Measurements from ENCODE around the gene SORL1.

SORL1 gene

DNA sequence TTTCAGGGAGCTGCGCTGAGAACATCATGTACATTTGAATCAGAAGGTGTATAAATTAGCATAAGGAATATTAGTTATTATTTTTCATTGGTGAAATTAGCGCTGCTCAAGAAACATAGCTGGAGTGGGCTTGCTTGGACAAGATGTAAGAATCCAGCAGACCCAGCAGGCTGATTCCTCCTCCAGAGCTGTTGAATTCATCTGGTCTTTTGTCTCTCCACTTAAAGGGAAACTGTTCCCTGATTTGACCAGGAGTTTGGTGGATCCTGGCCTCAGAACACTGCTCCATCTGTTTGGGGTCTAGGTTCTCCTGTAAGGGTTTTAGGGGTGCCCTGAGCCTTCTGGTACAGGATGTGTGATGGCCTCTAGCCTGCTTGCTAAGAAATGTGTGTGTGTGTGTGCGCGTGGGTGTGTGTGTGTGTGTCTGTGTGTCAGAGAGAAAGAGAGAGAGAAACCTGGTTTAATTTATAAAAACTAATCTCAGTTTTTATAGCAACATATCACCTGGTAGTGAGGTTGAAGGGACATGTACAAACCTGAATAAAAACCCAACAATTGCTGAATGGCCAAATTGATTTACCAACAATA lies 8.3 kb upstream of the SORL1 start:
- Histone ChIP-seq H3K79me2 (ENCODE audit: control insufficient read depth, insufficient read depth, low read length, unreplicated experiment) (no peaks in the 10 kb centered on the region), H3K4me3 (ENCODE audit: low read depth, low read length) (no peak overlapping the region), H2AFZ (ENCODE audit: low read length, unreplicated experiment) (no peak overlapping the region), H3K27me3 (ENCODE audit: insufficient read depth, low read length) (peaks cover 23% of the 10 kb centered on the region), H3K27ac (ENCODE audit: low read depth, low read length) (no peak overlapping the region), H3K36me3 (ENCODE audit: insufficient read depth, low read length) (no peaks in the 10 kb centered on the region), H3K4me1 (ENCODE audit: control insufficient read depth, insufficient read depth, low read length, unreplicated experiment) (no peaks in the 10 kb centered on the region)

DNA sequence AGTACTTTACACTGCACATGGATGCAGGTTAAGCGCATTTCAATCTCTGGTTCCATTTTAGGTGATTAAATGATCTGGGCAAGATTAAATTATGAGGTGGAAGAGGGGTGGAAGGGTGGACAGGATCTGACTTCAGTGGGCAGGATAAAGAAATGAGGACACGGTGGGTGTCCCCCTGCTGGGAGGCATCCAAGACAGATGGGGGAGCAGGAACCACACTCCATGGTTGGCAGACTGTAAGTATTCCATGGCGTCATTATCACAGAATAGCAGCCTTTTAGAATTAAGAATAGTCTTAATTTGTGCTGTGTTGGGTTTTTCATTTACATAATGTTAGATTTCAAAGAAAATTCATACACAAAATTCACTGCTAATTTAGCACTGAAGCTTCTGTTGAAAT lies 7.6 kb upstream of the SORL1 start:
- H3K79me2 ChIP-seq (ENCODE audit: control insufficient read depth, insufficient read depth, low read length, unreplicated experiment), result no peaks in the 10 kb centered on the region
- H3K4me3 ChIP-seq (ENCODE audit: low read depth, low read length), result no peak overlapping the region
- no peaks in the 10 kb centered on the region for H3K36me3 ChIP-seq (ENCODE audit: insufficient read depth, low read length)
- H2AFZ ChIP-seq (ENCODE audit: low read length, unreplicated experiment), result no peak overlapping the region
- no peaks in the 10 kb centered on the region for H3K4me1 ChIP-seq (ENCODE audit: control insufficient read depth, insufficient read depth, low read length, unreplicated experiment)
- H3K27me3 ChIP-seq (ENCODE audit: insufficient read depth, low read length), result peaks cover 30% of the 10 kb centered on the region
- no peak overlapping the region for H3K27ac ChIP-seq (ENCODE audit: low read depth, low read length)

- no peak overlapping the region for H3K4me3 ChIP-seq (ENCODE audit: low read depth, low read length)
- peaks cover 36% of the 10 kb centered on the region for H3K27me3 ChIP-seq (ENCODE audit: insufficient read depth, low read length)
- no peaks in the 10 kb centered on the region for H3K4me1 ChIP-seq (ENCODE audit: control insufficient read depth, insufficient read depth, low read length, unreplicated experiment)
- H3K79me2 ChIP-seq (ENCODE audit: control insufficient read depth, insufficient read depth, low read length, unreplicated experiment), result no peaks in the 10 kb centered on the region
- no peaks in the 10 kb centered on the region for H3K36me3 ChIP-seq (ENCODE audit: insufficient read depth, low read length)
- H3K27ac ChIP-seq (ENCODE audit: low read depth, low read length), result no peak overlapping the region
- no peak overlapping the region for H2AFZ ChIP-seq (ENCODE audit: low read length, unreplicated experiment)
These were observed 6.9 kb upstream of the SORL1 start for GRCh38 chr11:121445071-121445768.

DNA sequence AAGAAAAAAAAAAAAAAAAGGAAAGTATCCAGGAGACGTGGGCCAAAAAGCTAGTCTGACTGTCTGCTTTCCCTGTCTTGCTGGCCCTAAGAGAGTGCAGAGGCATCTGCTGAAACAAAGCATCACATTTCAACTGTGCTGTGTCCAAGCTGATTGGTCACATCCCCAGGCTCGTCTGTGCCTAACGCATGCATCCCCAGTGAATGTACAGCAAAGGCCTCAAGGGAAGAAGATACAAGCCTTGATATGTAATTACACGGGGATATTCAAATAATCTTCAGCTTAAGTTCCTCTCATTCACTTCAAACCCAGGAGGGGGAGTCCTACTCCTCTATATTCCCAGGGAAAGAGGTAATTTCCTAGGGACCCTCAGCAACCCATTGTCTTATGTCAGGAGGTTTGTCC lies 5.4 kb upstream of the SORL1 start:
- Histone ChIP-seq H3K4me3 (ENCODE audit: low read depth, low read length) (no peak overlapping the region), H3K36me3 (ENCODE audit: insufficient read depth, low read length) (no peaks in the 10 kb centered on the region), H2AFZ (ENCODE audit: low read length, unreplicated experiment) (no peak overlapping the region), H3K27ac (ENCODE audit: low read depth, low read length) (no peak overlapping the region), H3K79me2 (ENCODE audit: control insufficient read depth, insufficient read depth, low read length, unreplicated experiment) (no peaks in the 10 kb centered on the region), H3K27me3 (ENCODE audit: insufficient read depth, low read length) (peaks cover 51% of the 10 kb centered on the region), H3K4me1 (ENCODE audit: control insufficient read depth, insufficient read depth, low read length, unreplicated experiment) (no peaks in the 10 kb centered on the region)

- Histone ChIP-seq H3K4me3 (ENCODE audit: low read depth, low read length) (no peak overlapping the region), H3K27ac (ENCODE audit: low read depth, low read length) (no peak overlapping the region), H3K36me3 (ENCODE audit: insufficient read depth, low read length) (no peaks in the 10 kb centered on the region), H3K79me2 (ENCODE audit: control insufficient read depth, insufficient read depth, low read length, unreplicated experiment) (no peaks in the 10 kb centered on the region), H3K4me1 (ENCODE audit: control insufficient read depth, insufficient read depth, low read length, unreplicated experiment) (no peaks in the 10 kb centered on the region), H2AFZ (ENCODE audit: low read length, unreplicated experiment) (no peak overlapping the region), H3K27me3 (ENCODE audit: insufficient read depth, low read length) (peaks cover 61% of the 10 kb centered on the region)
These were observed 4.1 kb upstream of the SORL1 start for GRCh38 chr11:121448011-121448410.

DNA sequence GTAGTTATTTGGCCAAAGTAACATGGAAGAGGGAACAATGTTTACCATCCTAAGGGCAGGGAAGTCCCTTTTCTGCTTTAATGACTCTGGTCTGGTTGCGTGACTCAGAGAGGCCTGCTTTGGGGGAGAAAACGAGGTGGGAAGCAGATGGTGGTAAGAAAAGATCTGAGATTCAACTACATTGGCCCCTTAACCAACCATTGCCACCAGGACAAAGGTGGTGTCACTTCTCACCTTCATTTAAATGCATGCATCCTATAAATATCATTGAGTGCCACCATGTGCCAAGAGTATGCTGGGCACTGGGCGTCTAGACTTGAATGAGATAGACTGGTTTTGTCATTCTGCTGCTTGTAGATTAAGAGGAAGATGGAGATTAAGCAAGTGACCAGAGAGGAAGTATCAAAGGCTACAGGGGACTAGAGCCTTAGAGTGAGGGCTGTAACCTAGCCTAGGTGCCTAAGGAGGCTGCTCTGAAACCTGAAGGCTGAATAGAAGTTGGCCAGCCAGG lies 3.6 kb upstream of the SORL1 start:
- no peak overlapping the region for H2AFZ ChIP-seq (ENCODE audit: low read length, unreplicated experiment)
- H3K4me1 ChIP-seq (ENCODE audit: control insufficient read depth, insufficient read depth, low read length, unreplicated experiment), result no peaks in the 10 kb centered on the region
- no peak overlapping the region for H3K27ac ChIP-seq (ENCODE audit: low read depth, low read length)
- H3K27me3 ChIP-seq (ENCODE audit: insufficient read depth, low read length), result peaks cover 65% of the 10 kb centered on the region
- H3K79me2 ChIP-seq (ENCODE audit: control insufficient read depth, insufficient read depth, low read length, unreplicated experiment), result no peaks in the 10 kb centered on the region
- H3K36me3 ChIP-seq (ENCODE audit: insufficient read depth, low read length), result no peaks in the 10 kb centered on the region
- no peak overlapping the region for H3K4me3 ChIP-seq (ENCODE audit: low read depth, low read length)

GRCh38 chr11:121449123-121449522 lies 3.0 kb upstream of the SORL1 start:
- no peaks in the 10 kb centered on the region for H3K79me2 ChIP-seq (ENCODE audit: control insufficient read depth, insufficient read depth, low read length, unreplicated experiment)
- H3K4me3 ChIP-seq (ENCODE audit: low read depth, low read length), result no peak overlapping the region
- H3K36me3 ChIP-seq (ENCODE audit: insufficient read depth, low read length), result no peaks in the 10 kb centered on the region
- H3K27me3 ChIP-seq (ENCODE audit: insufficient read depth, low read length), result peaks cover 65% of the 10 kb centered on the region
- H3K4me1 ChIP-seq (ENCODE audit: control insufficient read depth, insufficient read depth, low read length, unreplicated experiment), result no peaks in the 10 kb centered on the region
- H3K27ac ChIP-seq (ENCODE audit: low read depth, low read length), result no peak overlapping the region
- no peak overlapping the region for H2AFZ ChIP-seq (ENCODE audit: low read length, unreplicated experiment)

DNA sequence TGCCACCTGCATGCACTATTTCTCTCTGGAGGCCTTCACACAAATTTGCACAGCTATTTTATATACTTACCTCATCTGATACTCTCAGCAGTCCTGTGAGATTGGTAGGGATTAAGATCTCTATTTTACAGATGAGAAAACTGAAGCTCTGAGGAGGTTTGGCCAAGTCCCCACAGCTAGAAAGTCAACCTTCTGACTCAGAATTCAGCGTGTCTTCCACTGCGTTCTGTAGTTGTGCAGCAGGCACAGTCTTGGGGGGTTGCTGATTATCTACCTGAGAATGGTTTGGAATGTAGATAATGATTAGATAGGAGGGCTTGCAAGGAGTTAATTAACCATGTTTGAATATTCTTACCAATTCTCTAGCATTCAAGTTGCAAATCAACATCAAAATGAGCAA lies 2.5 kb upstream of the SORL1 start:
- Histone ChIP-seq H3K79me2 (ENCODE audit: control insufficient read depth, insufficient read depth, low read length, unreplicated experiment) (no peaks in the 10 kb centered on the region), H2AFZ (ENCODE audit: low read length, unreplicated experiment) (no peak overlapping the region), H3K27me3 (ENCODE audit: insufficient read depth, low read length) (peaks cover 65% of the 10 kb centered on the region), H3K4me3 (ENCODE audit: low read depth, low read length) (no peak overlapping the region), H3K36me3 (ENCODE audit: insufficient read depth, low read length) (no peaks in the 10 kb centered on the region), H3K27ac (ENCODE audit: low read depth, low read length) (no peak overlapping the region), H3K4me1 (ENCODE audit: control insufficient read depth, insufficient read depth, low read length, unreplicated experiment) (no peaks in the 10 kb centered on the region)

DNA sequence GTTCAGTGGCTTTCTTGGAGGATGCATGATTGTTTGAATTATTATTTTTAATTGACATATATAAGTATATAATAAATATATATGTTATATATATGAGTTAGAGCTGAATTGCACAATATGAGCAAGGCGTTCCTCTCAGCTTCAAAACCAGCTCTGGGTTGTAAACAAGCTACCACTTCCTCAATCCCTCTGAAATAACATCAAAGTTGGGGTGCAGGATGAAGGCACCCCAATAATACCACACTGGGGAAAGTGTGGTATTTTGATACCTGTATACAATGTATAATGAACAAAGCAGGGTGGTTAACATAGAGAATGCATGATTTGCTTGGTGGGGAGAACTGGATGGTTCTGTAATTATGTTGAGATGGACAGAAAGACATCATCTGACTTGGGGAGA lies 1.7 kb upstream of the SORL1 start:
- Histone ChIP-seq H3K79me2 (ENCODE audit: control insufficient read depth, insufficient read depth, low read length, unreplicated experiment) (no peaks in the 10 kb centered on the region), H3K4me3 (ENCODE audit: low read depth, low read length) (no peak overlapping the region), H3K36me3 (ENCODE audit: insufficient read depth, low read length) (no peaks in the 10 kb centered on the region), H2AFZ (ENCODE audit: low read length, unreplicated experiment) (no peak overlapping the region), H3K27ac (ENCODE audit: low read depth, low read length) (no peak overlapping the region), H3K4me1 (ENCODE audit: control insufficient read depth, insufficient read depth, low read length, unreplicated experiment) (no peaks in the 10 kb centered on the region), H3K27me3 (ENCODE audit: insufficient read depth, low read length) (peaks cover 71% of the 10 kb centered on the region)

GRCh38 chr11:121451178-121451985 lies 732 bp upstream of the SORL1 start:
- Histone ChIP-seq H3K79me2 (ENCODE audit: control insufficient read depth, insufficient read depth, low read length, unreplicated experiment) (no peaks in the 10 kb centered on the region), H3K27me3 (ENCODE audit: insufficient read depth, low read length) (peaks cover 73% of the 10 kb centered on the region), H3K27ac (ENCODE audit: low read depth, low read length) (no peak overlapping the region), H3K4me1 (ENCODE audit: control insufficient read depth, insufficient read depth, low read length, unreplicated experiment) (no peaks in the 10 kb centered on the region), H2AFZ (ENCODE audit: low read length, unreplicated experiment) (no peak overlapping the region), H3K36me3 (ENCODE audit: insufficient read depth, low read length) (no peaks in the 10 kb centered on the region), H3K4me3 (ENCODE audit: low read depth, low read length) (peak overlapping the region; percentile 77)
